HG03097 (cell line): ENCODE data around the gene ADGRA1.
"Not testable (repeated sequence)": the region's sequence is repeated elsewhere in the genome, so short reads cannot be mapped to it uniquely, and the experiment has no call there.

Experiments used
- ATAC-seq: cut with Tn5 transposase; IDR thresholded peaks from one replicate; pipeline ENCODE4 v1.9.1; 2021; ENCODE audit not compliant: unreplicated experiment, low FRiP score

Gene ADGRA1

DNA sequence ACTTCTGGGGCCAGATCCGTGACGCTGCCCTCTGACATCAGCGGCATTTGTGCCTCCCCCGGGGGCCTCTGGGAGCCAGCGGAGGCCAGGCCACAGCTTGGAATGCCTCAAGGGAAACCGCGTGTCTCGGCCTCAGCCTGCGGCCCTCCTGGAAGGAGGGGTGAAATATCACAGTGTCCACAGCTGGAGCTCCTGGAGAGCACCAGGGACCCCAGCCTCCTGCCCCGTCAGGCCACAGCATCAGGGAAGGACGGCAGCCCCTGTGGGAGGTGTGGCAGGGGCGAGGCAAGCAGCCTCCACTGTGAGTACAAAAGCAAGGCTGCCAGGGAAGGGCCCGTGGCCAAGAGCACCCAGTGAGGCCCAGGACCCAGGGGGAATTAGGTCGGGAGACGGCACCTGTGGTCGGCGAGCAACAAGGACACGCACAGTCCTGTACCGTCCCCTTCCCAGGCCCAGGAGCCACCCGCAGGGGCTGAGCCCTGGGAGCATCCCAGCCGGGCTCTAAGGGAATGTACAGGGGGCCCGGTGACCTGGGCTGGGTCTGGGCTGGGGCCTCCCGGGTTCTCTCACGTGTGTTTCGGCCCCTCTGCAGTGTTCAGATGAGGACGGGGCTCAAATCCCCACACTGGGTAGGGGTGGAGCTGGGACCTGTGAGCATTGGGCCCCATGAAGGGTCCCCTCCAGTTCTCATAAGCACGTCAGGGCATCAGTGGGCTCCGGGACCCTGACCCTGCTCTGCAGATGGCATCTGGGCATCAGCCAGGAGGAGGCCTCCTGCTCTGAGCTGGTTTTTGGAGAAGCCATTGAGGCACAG lies 53.6 kb downstream of the ADGRA1 start:
- ATAC-seq = no peak

DNA sequence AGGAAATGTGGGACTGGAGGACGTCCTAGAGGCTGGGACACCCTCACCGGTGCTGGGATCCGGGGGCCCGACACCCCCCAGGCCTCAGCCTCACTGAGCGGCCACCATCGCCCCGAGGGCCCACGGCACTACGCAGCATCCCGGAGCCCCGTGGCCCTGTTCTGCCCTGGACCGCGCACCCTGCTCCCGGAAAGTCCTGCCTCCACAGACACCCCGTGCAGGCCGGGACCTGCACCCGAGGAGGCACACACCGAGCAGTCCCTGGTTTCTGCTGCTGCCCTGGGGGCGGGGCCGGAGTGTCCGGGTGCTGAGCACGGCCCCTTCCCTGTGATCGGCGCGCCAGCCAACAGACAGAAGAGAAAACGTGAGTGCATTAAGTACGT lies 54.2 kb downstream of the ADGRA1 start:
- ATAC-seq = no peak

DNA sequence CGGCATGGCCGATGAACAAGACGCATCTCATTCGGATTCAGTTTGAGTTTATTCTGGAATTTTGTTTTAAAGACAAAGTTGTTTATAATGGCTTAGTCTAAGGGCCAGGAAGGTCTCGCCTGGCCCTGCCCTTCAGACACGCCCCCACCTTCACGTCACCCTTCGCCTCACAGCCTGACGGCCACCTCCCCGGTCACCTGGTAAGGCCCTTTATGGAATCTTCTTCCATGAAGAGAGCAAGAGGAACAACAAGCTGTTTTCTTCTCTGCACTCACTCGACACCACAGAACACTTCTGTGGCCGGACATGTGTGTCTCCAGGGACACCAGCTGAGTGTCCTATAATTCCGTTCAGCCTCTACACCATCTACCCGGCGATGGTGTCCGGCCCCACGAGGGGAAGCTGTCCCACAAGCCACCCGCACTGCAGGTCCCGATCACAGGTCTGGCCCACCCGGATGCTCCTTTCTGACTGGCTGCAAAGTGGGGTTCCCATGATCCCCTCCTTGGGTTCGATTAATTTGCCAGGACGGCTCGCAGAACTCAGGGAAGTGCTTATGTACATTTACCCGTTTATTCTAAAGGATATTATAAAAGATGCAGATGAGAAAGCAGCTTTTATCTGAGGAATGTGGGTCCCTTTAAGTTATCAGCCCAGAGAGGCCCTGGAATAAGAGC lies 54.9 kb downstream of the ADGRA1 start:
- ATAC-seq = no peak

DNA sequence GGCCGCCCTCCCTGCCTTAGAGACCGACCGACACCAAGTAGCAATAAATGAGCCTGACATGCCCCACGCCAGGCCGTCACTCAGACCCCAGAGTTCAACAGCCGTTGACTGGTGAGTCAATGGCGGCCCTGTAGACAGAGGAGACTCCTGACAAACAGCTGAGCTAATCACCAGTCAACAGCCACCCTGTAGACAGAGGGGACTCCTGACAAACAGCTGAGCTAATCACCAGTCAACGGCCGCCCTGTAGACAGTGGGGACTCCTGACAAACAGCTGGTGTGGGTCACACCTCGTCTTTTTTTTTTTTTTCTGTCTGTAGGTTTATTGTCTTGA lies 55.4 kb downstream of the ADGRA1 start:
- ATAC-seq = no peak

DNA sequence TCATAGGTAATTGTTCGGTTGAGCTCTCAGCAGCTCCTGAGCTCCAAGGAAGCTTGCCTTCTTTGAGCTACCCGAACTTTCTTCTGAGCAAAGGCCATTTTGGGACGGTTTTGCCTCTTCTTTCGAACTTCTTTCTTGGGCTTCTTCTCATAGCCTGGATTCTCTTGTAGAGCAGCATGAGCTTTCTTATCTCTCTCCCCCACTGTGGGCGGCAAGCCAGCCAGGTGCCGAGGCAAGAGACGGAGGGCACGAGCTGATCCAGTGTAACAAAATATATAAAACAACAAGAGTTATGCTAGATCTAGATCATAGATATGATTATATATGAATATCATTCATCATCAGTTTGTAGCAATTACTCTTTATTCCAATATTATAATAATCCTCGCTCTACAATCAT lies 55.8 kb downstream of the ADGRA1 start:
- no peak for ATAC-seq

DNA sequence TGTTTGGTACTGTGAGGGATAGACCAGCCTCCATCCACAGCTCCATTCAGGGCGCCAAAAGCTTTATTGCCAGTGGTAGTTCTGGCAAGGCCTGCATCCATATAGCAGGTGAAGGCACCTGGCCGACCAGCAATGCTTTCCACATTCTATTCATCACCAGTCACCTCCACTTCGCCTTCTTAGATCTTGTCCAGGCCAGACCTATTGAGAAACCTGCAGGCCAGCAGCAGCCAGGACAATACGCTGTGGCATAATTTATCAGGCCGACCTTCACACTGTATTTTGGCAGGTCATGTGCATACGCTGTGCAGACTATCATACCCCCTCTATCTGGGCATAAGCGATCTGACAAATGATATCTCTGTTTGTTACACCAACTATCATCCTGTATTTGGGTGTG lies 57.0 kb downstream of the ADGRA1 start:
- ATAC-seq = no peak

DNA sequence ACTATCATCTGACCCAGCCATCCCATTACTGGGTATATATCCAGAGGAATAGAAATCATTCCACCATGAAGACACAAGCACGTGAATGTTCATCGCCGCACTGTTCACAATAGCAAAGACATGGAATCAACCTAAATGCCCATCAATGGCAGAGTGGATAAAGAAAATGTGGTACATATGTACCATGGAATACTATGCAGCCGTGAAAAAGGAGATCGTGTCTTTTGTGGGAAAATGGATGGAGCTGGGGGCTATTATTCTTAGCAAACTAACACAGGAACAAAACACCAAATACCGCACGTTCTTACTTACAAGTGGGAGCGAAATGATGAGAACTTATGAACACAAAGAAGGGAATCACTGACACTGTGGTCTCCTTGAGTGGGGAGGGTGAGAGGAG lies 62.5 kb downstream of the ADGRA1 start:
- no peak for ATAC-seq

DNA sequence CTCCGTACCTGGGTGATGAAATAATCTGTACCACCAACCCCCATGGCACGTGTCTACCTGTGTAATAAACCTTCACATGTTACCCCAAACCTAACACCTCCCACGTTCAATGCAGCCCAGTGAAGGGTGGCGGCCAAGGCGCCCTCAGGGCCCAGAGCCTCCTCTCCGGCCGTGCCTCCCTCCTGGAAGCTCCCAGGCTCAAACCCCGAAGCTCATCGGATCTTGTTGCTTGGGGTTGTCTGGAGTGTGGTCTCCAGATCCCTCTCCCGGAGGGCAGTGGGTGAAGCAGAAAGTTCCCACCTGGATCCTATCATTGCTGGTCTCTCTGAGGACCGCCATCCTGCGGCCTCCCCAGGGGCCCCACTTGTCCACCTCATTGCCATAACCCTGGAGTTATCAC lies 62.9 kb downstream of the ADGRA1 start:
- ATAC-seq = no peak

DNA sequence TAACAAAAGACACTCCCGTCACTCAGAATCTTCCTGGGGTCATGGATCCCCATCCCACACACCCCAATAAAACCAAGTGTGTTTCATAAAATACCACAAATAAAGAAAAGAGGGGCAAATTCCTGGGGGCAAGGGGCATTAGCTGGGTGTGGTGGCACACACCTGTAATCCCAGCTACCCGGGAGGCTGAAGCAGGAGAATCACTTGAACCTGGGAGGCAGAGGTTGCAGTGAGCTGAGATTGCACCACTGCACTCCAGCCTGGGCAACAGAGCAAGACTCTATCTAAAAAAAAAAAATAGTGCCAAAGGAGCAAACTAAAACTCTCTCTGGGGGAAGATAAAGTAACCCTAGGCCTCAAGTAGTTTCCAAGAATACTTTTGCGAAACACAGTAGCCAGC lies 63.3 kb downstream of the ADGRA1 start:
- ATAC-seq = not testable (repeated sequence)

DNA sequence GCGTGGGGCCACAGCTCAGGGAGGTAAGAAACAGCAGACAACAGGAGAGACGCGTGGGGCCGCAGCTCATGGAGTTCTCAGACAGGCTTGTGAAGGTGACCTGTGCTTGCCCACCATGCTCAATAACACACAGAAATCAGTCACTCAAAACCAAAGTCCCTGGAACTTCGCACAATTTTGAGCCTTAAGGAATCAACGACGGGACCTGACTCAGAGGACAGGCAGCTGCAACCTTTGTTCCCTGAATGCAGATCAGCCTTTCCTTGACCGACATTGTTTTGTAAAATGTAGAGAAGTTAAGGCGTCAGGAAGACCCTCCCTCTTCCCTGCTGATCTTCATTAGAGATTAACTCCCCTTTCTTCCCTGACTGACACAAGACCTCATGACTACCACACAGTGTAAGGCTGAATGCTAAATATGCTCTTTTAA lies 63.8 kb downstream of the ADGRA1 start:
- no peak for ATAC-seq

DNA sequence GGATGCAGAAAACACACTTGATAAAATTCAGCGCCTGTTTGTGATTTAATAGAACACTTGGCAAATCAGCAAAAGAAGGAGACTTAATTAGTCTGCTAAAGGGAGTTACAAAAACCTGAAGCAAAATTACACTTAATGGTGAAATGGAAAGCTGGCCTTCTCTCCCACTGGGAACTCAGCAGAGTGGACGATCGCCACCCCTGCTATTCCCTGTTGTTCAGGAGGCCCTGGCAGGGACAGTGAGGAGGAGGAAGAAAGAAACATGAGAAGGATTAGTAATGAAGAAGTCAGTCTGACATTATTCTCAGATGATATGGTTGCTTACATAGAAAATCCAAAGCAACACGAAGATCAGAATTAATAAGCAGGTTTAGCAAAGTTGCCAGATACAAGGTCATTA lies 66.7 kb downstream of the ADGRA1 start:
- no peak for ATAC-seq

DNA sequence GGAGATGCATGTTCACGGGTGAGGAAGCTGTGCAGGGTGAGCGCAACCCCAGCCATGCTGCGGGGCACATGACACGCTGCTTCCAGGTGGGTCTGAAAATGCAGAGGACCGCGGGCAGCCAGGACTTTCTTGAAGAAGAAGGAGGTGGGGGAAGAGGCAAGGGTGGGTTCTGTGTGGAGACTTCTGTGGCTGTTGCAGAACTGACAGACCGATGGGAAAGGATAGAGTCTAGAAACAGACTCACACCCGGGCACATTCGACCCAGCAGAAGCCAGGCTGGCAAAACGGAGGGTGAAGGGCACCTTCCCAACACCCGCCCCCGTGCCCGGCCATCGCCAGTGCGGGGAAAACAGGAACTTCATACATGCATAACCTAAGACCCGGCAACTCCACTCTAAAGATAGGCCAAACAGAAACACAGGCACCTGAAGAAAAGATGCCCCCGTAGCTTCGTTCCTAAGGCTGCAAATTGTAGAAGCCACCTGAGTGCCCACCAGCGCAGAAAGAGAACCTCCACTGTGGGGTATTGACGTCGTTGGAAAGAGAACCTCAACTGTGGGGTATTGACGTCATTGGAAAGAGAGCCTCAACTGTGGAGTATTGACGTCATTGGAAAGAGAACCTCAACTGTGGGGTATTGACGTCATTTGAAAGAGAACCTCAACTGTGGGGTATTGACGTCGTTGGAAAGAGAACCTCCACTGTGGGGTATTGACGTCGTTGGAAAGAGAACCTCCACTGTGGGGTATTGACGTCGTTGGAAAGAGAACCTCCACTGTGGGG lies 67.5 kb downstream of the ADGRA1 start:
- ATAC-seq = no peak

DNA sequence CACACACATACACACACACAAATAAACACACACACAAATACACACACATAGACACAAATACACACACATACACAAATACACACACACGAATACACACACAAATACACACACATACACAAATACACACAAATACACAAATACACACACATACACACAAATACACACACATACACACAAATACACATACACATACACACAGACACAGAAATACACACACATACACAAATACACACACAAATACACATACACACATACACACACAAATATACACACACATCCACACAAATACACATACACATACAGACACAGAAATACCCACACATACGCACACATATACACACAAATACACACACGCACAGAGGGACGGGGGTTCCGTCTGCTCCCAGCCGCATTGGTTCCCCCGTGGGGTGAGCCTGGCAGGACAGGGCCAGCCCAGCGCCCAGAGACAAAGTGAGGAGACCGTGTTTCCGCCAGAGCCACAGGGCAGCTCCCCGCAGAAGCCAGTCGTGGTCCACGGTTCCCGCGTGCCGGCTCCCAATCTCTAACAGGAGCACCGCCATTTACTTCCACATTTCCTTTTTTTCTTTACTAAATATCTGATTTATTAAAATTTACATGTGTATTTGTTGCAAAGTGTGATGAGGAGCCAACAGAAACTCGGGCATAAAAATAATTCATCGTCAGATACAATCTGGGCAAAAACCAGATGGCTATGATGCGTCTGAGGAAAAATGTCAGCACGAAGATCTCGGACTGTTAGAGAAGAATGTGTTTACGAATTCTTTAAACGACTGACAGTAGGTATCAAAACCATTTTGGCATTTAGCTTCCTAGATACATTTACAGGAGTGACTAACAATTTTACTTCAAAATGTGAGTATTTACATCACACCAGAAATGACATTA lies 69.2 kb downstream of the ADGRA1 start:
- no peak for ATAC-seq

DNA sequence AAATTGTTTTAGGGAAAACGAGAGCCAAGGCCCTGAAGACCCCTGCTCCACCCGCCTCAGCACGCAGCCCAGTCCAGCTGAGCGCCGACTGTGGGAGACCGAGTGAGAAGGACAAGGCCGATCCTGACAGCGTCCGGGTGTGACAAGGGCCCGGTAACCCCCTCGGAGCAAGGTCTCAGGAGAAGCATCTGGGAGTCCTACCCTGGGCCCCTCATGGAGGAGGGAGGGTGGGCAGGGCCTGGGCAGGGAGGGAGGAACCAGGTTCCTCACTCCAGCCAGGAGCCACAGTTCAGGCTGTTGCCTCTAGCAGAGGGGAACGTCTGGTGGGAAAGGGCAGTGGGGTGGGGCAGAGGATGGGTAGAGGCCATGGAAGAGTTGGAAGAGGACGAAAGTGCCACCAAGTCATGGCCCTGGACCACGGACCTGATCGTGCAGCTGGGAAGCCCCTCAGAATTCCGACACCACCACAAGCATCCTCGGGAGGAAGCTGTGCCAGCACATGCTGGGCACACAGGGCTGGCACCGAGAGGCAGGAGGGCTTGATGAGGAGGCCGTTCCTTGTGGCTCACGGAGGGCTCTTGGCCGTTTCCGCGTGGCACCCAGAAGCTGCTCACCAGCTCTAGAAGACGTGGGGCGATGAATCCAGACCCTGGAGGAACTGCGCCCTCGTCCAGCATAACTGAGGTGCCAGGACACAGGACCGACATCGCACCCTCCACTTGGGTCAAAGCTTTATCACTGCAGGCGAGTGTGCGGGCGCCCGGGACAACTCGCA lies 70.1 kb downstream of the ADGRA1 start:
- no peak for ATAC-seq

DNA sequence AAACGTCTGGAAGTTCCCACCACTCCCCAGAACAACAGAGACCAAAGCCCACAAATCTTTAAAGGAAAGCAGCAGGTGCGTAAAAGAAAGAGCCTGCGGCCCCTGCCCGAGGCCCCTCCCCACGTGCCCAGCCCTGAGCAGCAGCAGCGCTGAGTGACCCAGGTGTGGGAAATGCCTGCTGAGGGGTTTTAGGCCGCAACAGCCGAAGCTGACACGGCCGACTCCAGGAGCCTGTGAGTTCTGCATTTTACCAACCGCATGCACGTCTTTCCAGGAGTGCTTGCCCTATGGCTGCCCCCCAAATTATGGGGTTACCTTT lies 70.7 kb downstream of the ADGRA1 start:
- no peak for ATAC-seq

DNA sequence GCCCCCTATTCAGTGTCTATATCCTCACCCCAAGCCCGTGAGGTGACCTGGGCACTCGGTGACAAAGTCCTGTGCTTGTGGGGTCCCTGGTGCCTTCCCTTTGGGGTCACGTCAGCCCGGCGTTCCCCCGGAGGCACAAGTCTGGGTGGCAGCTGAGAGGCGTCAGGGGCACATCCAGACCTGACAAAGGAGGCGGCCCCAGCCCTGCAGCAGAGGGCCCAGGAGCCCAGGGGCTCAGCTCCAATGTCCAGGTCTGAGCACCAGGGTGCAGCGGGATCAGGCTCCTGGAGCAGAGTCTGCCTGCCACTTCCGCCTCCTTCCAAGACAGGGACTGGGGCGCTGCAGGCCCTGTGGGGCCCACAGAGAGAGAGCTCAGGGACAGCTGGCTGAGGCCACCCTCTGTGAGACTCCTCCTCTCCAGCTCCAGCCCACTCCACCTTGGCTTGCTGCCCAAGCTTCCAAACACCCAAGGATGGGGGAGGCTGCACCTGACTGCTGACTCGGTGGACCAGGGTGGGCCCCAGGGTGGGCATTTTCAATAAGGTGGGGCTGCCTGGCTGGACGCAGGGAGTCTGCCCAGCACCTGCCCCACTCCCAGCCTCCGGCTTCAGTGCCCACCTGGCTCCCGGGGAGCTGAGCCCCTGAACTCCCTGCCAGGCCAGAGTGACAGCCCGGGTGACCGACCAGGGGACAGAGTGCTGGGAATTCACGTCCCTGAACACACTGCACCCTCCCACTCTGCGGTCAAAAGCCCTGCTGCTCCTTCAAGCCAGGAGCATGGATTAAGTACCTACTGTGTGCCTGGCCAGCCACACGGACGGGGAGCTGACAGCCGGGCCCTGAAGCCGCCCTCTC lies 71.3 kb downstream of the ADGRA1 start:
- no peak for ATAC-seq

DNA sequence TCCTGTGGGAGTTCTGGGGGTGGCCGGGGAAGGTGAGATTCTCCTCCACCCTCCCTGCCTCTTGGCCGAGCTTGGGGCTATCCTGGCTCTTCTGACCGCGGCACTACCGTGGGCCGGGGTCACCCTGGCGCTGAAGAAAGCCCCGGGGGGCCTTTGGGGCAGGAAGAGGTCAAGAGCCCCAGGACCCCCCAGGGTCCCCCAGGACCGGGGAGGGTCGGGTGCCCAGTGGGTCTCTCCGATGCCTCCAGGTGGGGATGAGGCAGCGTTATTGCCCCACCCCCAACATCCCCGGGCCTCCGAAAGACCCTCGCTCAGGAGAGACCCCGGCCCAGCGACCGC lies 71.9 kb downstream of the ADGRA1 start:
- no peak for ATAC-seq

DNA sequence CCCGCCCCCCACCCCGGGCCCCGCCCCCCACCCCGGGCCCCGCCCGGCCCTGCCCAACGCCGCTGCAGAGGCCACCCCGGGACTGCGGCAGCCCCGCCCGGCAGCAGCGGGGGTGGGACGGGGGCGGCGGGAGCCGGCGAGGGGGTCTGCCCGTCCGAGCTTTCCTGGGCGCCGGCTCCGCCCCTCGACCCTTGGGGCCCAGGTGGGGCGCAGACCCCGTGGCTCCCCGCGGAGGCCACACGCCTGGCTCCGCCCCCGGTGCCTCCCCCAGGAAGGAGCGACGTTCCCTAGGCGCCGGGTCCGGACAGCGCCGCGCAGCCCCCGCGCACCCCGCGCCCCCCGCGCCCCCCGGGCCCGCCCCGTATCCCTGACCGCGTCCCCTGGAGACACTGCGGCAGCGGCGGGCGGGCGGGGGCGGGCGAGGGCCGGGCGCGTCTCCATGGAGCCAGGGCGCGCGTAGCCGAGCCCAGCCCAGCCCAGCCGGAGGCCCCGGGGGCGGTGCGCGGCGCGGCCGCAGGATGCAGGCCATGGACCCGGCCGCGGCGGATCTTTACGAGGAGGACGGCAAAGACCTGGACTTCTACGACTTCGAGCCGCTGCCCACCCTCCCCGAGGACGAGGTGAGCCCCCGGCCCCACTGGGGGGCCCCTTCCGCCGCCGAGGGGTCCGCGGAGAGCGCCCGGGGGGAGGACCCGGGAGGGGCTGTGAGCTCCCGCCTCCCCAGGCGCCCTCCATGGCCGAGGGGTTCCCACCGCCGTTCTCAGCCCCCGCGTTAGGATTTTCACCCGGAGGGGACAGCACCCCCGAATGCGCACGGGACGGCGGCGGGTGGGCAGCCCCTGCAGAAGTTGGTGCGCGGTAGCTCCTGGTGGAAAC lies 72.5 kb downstream of the ADGRA1 start, which contains the start of gene KNDC1:
Gene KNDC1, plus strand, starts transcription at position 270 of the 876 bp plus-strand sequence. Its CDS starts 249 bp downstream, at position 519.
- no peak for ATAC-seq
